Measurements from ENCODE around the gene TACO1. TPM values are rescaled to one million over a fixed set of nuclear protein-coding genes. Genes with fewer than 3 reads are reported as not detected.

The TACO1 gene
- polyA plus RNA-seq, 6 donors from 2014 or later = 14.9 to 19.7 (median 16.8) TPM

DNA sequence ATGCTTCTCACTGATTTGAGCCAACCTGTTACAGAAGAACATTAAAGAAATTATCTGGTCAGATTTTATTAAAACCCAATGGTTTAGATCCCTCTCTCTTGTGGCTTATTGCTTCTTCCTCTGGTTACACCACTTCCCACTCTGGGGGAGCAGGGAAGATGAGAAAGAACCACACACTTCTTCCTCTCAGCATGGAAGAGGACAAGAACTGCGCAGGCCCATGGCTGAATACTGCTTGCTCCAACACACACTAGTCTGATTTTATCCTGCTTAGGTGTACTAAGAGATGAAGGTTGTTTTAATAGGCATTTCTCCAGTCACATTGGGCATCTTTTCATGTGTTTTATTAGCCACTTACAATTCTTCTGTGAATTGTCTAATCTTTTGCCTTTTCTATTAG, 49.1 kb downstream of the TACO1 start:
- ATAC-seq (ENCODE audit: low read depth in 2 of 2) = no peak
- no peak overlapping the region for H3K4me3 Mint-ChIP-seq

GRCh38 chr17:63652106-63652505, 51.4 kb downstream of the TACO1 start:
- Mint-ChIP-seq H3K27me3 (no peaks in the 10 kb centered on the region), H3K27ac (peak overlapping the region in 2 of 6 donors; percentile 9 to 89), H3K4me3 (peak overlapping the region in 1 of 8 donors; percentile 6), H3K36me3 (peaks cover 4 to 8% of the 10 kb centered on the region in 2 donors), H3K4me1 (peaks cover 2 to 18% (median 9%) of the 10 kb centered on the region in 3 donors), H3K9me3 (no peaks in the 10 kb centered on the region)
- DNase-seq = no peak
- no peak for ATAC-seq (ENCODE audit: low read depth in 2 of 2)

More for the DNA sequence above, 49.1 kb downstream of the TACO1 start:
- Mint-ChIP-seq H3K4me1 (peaks cover 24 to 41% (median 31%) of the 10 kb centered on the region in 3 donors), H3K27ac (no peak overlapping the region), H3K36me3 (peaks cover 4 to 8% of the 10 kb centered on the region in 2 donors), H3K9me3 (no peaks in the 10 kb centered on the region), H3K27me3 (no peaks in the 10 kb centered on the region)
- no peak for DNase-seq

GRCh38 chr17:63653050-63653449, 52.4 kb downstream of the TACO1 start:
- Mint-ChIP-seq H3K4me3 (no peak overlapping the region), H3K27ac (no peak overlapping the region), H3K4me1 (peaks cover 5 to 13% (median 8%) of the 10 kb centered on the region in 3 donors), H3K9me3 (no peaks in the 10 kb centered on the region), H3K27me3 (no peaks in the 10 kb centered on the region), H3K36me3 (peaks cover 4 to 8% of the 10 kb centered on the region in 2 donors)
- DNase-seq = no peak
- no peak for ATAC-seq (ENCODE audit: low read depth in 2 of 2)

DNA sequence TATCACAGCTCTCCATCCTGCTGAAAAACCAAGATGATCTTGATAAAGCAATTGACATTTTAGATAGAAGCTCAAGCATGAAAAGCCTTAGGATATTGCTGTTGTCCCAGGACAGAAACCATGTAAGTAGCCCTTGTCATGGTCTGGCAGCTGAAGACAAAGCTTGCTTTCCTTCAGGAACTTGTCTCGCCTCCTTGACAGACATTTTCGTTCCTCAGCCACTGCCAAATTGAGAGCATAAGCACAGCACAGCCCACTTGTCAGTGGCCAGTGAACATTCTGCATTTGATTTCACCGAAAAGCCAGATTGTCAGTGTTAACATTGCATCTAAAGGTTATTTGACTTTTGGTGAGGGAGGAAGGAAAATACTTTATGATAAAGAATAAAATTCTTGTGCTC, 57.1 kb downstream of the TACO1 start:
- Mint-ChIP-seq H3K9me3 (no peaks in the 10 kb centered on the region), H3K4me3 (no peak overlapping the region), H3K27ac (peak overlapping the region in 1 of 6 donors; percentile 60), H3K36me3 (peaks cover 11 to 25% of the 10 kb centered on the region in 2 donors), H3K4me1 (peaks cover 0 to 7% (median 5%) of the 10 kb centered on the region in 3 donors), H3K27me3 (no peaks in the 10 kb centered on the region)
- DNase-seq (no peak), ATAC-seq (ENCODE audit: low read depth in 2 of 2) (no peak)

Other genes starting within 250 kb of the TACO1 start
- gene CYB561, start 154.6 kb upstream of the TACO1 start, polyA plus RNA-seq (ENCODE audit: low read depth in 6 of 6) = 1 to 10 TPM in 4 of 6 donors, under 1 TPM in 1, not detected in 1; 0.66 to 3.4 (median 1.6) TPM
- not detected for gene ACE, start 123.8 kb upstream of the TACO1 start, polyA plus RNA-seq (ENCODE audit: low read depth in 6 of 6)
- not detected for gene KCNH6, start 77.5 kb upstream of the TACO1 start, polyA plus RNA-seq (ENCODE audit: low read depth in 6 of 6)
- 10 to 100 TPM; 58.6 to 88.5 (median 79.1) TPM for gene DCAF7, start 50.4 kb upstream of the TACO1 start, polyA plus RNA-seq (ENCODE audit: low read depth in 6 of 6)
- 10 to 100 TPM; 20.8 to 39.1 (median 28.7) TPM for gene MAP3K3, start 21.5 kb downstream of the TACO1 start, polyA plus RNA-seq (ENCODE audit: low read depth in 6 of 6)
- gene LIMD2, start 99.2 kb downstream of the TACO1 start, polyA plus RNA-seq (ENCODE audit: low read depth in 6 of 6) = 100 to 1,000 TPM; 557 to 994 (median 667) TPM
- gene STRADA, start 140.9 kb downstream of the TACO1 start, polyA plus RNA-seq (ENCODE audit: low read depth in 6 of 6) = 10 to 100 TPM; 21.1 to 33.2 (median 26.3) TPM
- 10 to 100 TPM; 27.1 to 46.1 (median 36.3) TPM for gene CCDC47, start 172.7 kb downstream of the TACO1 start, polyA plus RNA-seq (ENCODE audit: low read depth in 6 of 6)
- gene DDX42, start 173.3 kb downstream of the TACO1 start, polyA plus RNA-seq (ENCODE audit: low read depth in 6 of 6) = 10 to 100 TPM in 4 of 6 donors, 1 to 10 TPM in 2; 6.3 to 24.1 (median 13.5) TPM
- gene PSMC5, start 226.5 kb downstream of the TACO1 start, polyA plus RNA-seq (ENCODE audit: low read depth in 6 of 6) = 100 to 1,000 TPM; 107 to 220 (median 118) TPM
- 10 to 100 TPM in 5 of 6 donors, 1 to 10 TPM in 1; 3.8 to 35.5 (median 22.2) TPM for gene FTSJ3, start 226.8 kb downstream of the TACO1 start, polyA plus RNA-seq (ENCODE audit: low read depth in 6 of 6)
- 100 to 1,000 TPM in 2 of 6 donors, 10 to 100 TPM in 4; 62.0 to 142 (median 95.1) TPM for gene SMARCD2, start 241.8 kb downstream of the TACO1 start, polyA plus RNA-seq (ENCODE audit: low read depth in 6 of 6)

Data from naive B cell (primary cell).